Suprapubic skin (tissue), 4 donors: ENCODE data around the gene SETD6. TPM values are rescaled to one million over a fixed set of nuclear protein-coding genes. Genes with fewer than 3 reads are reported as not detected.

Experiments used
- DNase-seq, 2 donors: peaks; one replicate each; pipeline ENCODE4 v3.0.0-alpha.2; 2019; ENCODE audit warnings: low spot score in 2 of 2
- H3K27ac ChIP-seq: fragments of 200-600 bp; sonication (generic); one replicate; pipeline ENCODE4 v1.5.1; 2019
- H3K27me3 ChIP-seq: fragments of 200-600 bp; sonication (generic); one replicate; pipeline ENCODE4 v1.5.1; 2019
- H3K36me3 ChIP-seq: fragments of 200-600 bp; sonication (generic); one replicate; pipeline ENCODE4 v1.5.1; 2019
- H3K4me1 ChIP-seq: fragments of 200-600 bp; sonication (generic); one replicate; pipeline ENCODE4 v1.5.1; 2019
- H3K4me3 ChIP-seq: fragments of 200-600 bp; sonication (generic); one replicate; pipeline ENCODE4 v1.5.1; 2019; ENCODE audit warnings: mild to moderate bottlenecking
- H3K9me3 ChIP-seq: fragments of 200-600 bp; sonication (generic); one replicate; pipeline ENCODE4 v1.5.1; 2019
- CTCF ChIP-seq, 2 donors: fragments of 200-600 bp in 1 of 2; fragments of 450-650 bp in 1 of 2; sonication (generic) in 1 of 2; IDR thresholded peaks; one replicate each; pipeline ENCODE4 v1.5.1; 2016 to 2019; ENCODE audit warnings: antibody characterized with exemption in 2 of 2, mild to moderate bottlenecking in 1 of 2, moderate library complexity in 1 of 2
- EP300 ChIP-seq: sonication (generic); formaldehyde crosslinking; IDR thresholded peaks from one replicate; pipeline ENCODE4 v1.6.1; 2017; ENCODE audit warnings: antibody characterized with exemption
- POLR2A ChIP-seq, 2 donors: fragments of 450-650 bp; IDR thresholded peaks; one replicate each; pipeline ENCODE4 v1.6.1; 2017; ENCODE audit warnings: antibody characterized with exemption in 2 of 2, mild to moderate bottlenecking in 2 of 2, moderate library complexity in 2 of 2
- POLR2AphosphoS5 ChIP-seq, 3 donors: sonication (generic); formaldehyde crosslinking; IDR thresholded peaks; one replicate each; pipeline ENCODE4 v1.6.1; 2017; ENCODE audit warnings: antibody characterized with exemption in 3 of 3
- WGBS: methylation state at CpG from one replicate; pipeline ENCODE4 v1.1.5; 2018; 5-methylcytosine and 5-hydroxymethylcytosine counted together
- total RNA-seq, 4 donors: library from RNA; depleted of rRNA; stranded (reverse); fragments of >200 nt; gene quantifications; one replicate each; pipeline ENCODE4 v1.1.0, GENCODE V29; 2016

SETD6 gene
- total RNA-seq, 4 donors from 2014 or later: 42.6 to 71.8 (median 51.7) TPM

GRCh38 chr16:58507195-58507962 is 7.9 kb upstream of the SETD6 start:
- Histone ChIP-seq H3K9me3 (no peaks in the 10 kb centered on the region), H3K4me1 (no peaks in the 10 kb centered on the region), H3K27ac (no peak overlapping the region), H3K27me3 (no peaks in the 10 kb centered on the region), H3K4me3 (no peak overlapping the region), H3K36me3 (no peaks in the 10 kb centered on the region)
- peak; percentile 57 to 70 for DNase-seq
- no peak for TF ChIP-seq EP300
- TF ChIP-seq POLR2A (IDR thresholded peaks at IDR 0.05): no peak
- no peak for TF ChIP-seq CTCF (IDR thresholded peaks at IDR 0.05)
- no peak for TF ChIP-seq POLR2AphosphoS5 (IDR thresholded peaks at IDR 0.05)
- 62% methylated on average over 9 of the region's 15 CpGs for WGBS

- TF ChIP-seq POLR2AphosphoS5 (IDR thresholded peaks at IDR 0.05) (no peak), CTCF (IDR thresholded peaks at IDR 0.05) (no peak), EP300 (no peak), POLR2A (IDR thresholded peaks at IDR 0.05) (no peak)
- WGBS: 86% methylated on average over 12 of the region's 14 CpGs
- DNase-seq: peak; percentile 44 to 60
- H3K27ac ChIP-seq: no peak overlapping the region
- H3K36me3 ChIP-seq: no peaks in the 10 kb centered on the region
- no peaks in the 10 kb centered on the region for H3K4me1 ChIP-seq
- no peak overlapping the region for H3K4me3 ChIP-seq
- no peaks in the 10 kb centered on the region for H3K9me3 ChIP-seq
- no peaks in the 10 kb centered on the region for H3K27me3 ChIP-seq
Measured at GRCh38 chr16:58507963-58508670, 7.2 kb upstream of the SETD6 start.

GRCh38 chr16:58508671-58509251 is 6.6 kb upstream of the SETD6 start:
- no peak overlapping the region for H3K27ac ChIP-seq
- no peaks in the 10 kb centered on the region for H3K36me3 ChIP-seq
- no peaks in the 10 kb centered on the region for H3K9me3 ChIP-seq
- no peaks in the 10 kb centered on the region for H3K4me1 ChIP-seq
- H3K27me3 ChIP-seq: no peaks in the 10 kb centered on the region
- 89% methylated on average over 3 of the region's 5 CpGs for WGBS
- no peak overlapping the region for H3K4me3 ChIP-seq
- peak; percentile 41 to 55 for DNase-seq
- TF ChIP-seq POLR2AphosphoS5 (IDR thresholded peaks at IDR 0.05) (no peak), EP300 (no peak), POLR2A (IDR thresholded peaks at IDR 0.05) (no peak), CTCF (IDR thresholded peaks at IDR 0.05) (no peak)

- 83% methylated on average over 1 of the region's 9 CpGs for WGBS
- peak; percentile 34 to 65 for DNase-seq
- Histone ChIP-seq H3K4me1 (peaks cover 4% of the 10 kb centered on the region), H3K4me3 (no peak overlapping the region), H3K9me3 (no peaks in the 10 kb centered on the region), H3K27me3 (no peaks in the 10 kb centered on the region), H3K36me3 (no peaks in the 10 kb centered on the region), H3K27ac (peak overlapping the region; percentile 35)
- TF ChIP-seq EP300 (no peak), POLR2A (IDR thresholded peaks at IDR 0.05) (no peak), POLR2AphosphoS5 (IDR thresholded peaks at IDR 0.05) (no peak), CTCF (IDR thresholded peaks at IDR 0.05) (no peak)
Measured at GRCh38 chr16:58509256-58510096, 5.8 kb upstream of the SETD6 start.
